A549 (cell line): ENCODE measurements around the gene MT1B. TPM values are rescaled to one million over a fixed set of nuclear protein-coding genes. Genes with fewer than 3 reads are reported as not detected.

Experiments used
- ATAC-seq, 2 experiments: fragments of 200-7000 bp in 1 of 2; fragments of >200 bp in 1 of 2; cut with Nextera tagmentation in 1 of 2; cut with Tn5 transposase in 1 of 2; 3 replicates each; pipeline versions ENCODE4 v1.8.0 to v1.9.1; 2018 to 2020; ENCODE audit warnings: mild to moderate bottlenecking in 1 of 2, moderate library complexity in 1 of 2
- CTCF ChIA-PET: fragments of 300-600 bp; sonication (Branson Sonifier 250); formaldehyde crosslinking; extraction: SDS; loops from one replicate; lab custom pipeline; 2021; ENCODE audit warnings: antibody characterized with exemption, inconsistent platforms; lab: Yijun Ruan, JAX
- POLR2A ChIA-PET: fragments of 350-600 bp; formaldehyde crosslinking; extraction: SDS; loops from one replicate; lab custom pipeline; 2021; ENCODE audit warnings: antibody characterized with exemption, inconsistent platforms; lab: Yijun Ruan, JAX
- DNase-seq, 2 experiments: peaks; one replicate each; pipeline versions ENCODE4 v3.0.0 to v3.0.0-alpha.2; 2011 to 2016; ENCODE audit warnings: low read depth in 1 of 2, low spot score in 1 of 2
- FAIRE-seq: peaks from 2 replicates; lab custom pipeline; 2011; peaks lifted over from hg19 to GRCh38; lab: Jason Lieb, UNC
- H3K27ac ChIP-seq, 2 experiments: fragments of >200 bp; sonication (Bioruptor Twin); formaldehyde crosslinking; 3 replicates each; pipeline ENCODE4 v1.5.1; 2016 to 2017
- H3K4me1 ChIP-seq: fragments of >200 bp; sonication (Bioruptor Twin); formaldehyde crosslinking; 3 replicates; pipeline ENCODE4 v1.6.1; 2016
- H3K4me2 ChIP-seq: fragments of >200 bp; sonication (Bioruptor Twin); formaldehyde crosslinking; 3 replicates; pipeline ENCODE4 v1.6.1; 2016
- H3K4me3 ChIP-seq: fragments of >200 bp; sonication (Bioruptor Twin); formaldehyde crosslinking; 3 replicates; pipeline ENCODE4 v1.5.1; 2016
- H3K9me3 ChIP-seq: fragments of >200 bp; sonication (Bioruptor Twin); formaldehyde crosslinking; 3 replicates; pipeline ENCODE4 v1.6.1; 2016
- CBX2 ChIP-seq: fragments of 200-600 bp; sonication (generic); IDR thresholded peaks from 2 replicates; pipeline ENCODE4 v1.6.1; 2016; ENCODE audit warnings: low read depth, mild to moderate bottlenecking, borderline replicate concordance
- CHD2 ChIP-seq: fragments of 150-350 bp; IDR thresholded peaks from 2 replicates; pipeline ENCODE4 v1.6.1; 2014; ENCODE audit warnings: low read length; ENCODE audit not compliant: partially characterized antibody
- CHD4 ChIP-seq: fragments of 200-600 bp; sonication (generic); IDR thresholded peaks from 2 replicates; pipeline ENCODE4 v1.6.1; 2016; ENCODE audit warnings: antibody characterized with exemption, mild to moderate bottlenecking, borderline replicate concordance
- EHMT2 ChIP-seq: fragments of 200-600 bp; sonication (generic); IDR thresholded peaks from 2 replicates; pipeline ENCODE4 v1.6.1; 2016; ENCODE audit warnings: antibody characterized with exemption, low read depth, mild to moderate bottlenecking, moderate library complexity
- ESRRA ChIP-seq: fragments of 150-350 bp; IDR thresholded peaks from 2 replicates; pipeline ENCODE4 v1.6.1; 2014; ENCODE audit warnings: mild to moderate bottlenecking, low read length, borderline replicate concordance
- FOXS1 ChIP-seq: fragments of 250-450 bp; sonication (Bioruptor Pico); IDR thresholded peaks from 2 replicates; pipeline ENCODE4 v1.5.0; 2020; ENCODE audit warnings: mild to moderate bottlenecking, moderate library complexity
- HDAC2 ChIP-seq: fragments of 200-600 bp; sonication (generic); IDR thresholded peaks from 2 replicates; pipeline ENCODE4 v1.6.1; 2016
- HEYL ChIP-seq: fragments of 250-450 bp; sonication (Bioruptor Pico); IDR thresholded peaks from 2 replicates; pipeline ENCODE4 v1.8.0; 2021; ENCODE audit warnings: mild to moderate bottlenecking, moderate library complexity
- HOXB13 ChIP-seq: fragments of 250-450 bp; sonication (Bioruptor Pico); IDR thresholded peaks from 2 replicates; pipeline ENCODE4 v1.5.0; 2020; ENCODE audit warnings: low read depth, mild to moderate bottlenecking, moderate library complexity
- JUN ChIP-seq, 2 experiments: fragments of >200 bp; sonication (Bioruptor Twin); formaldehyde crosslinking; IDR thresholded peaks; 2 replicates in 1 of 2; 3 replicates in 1 of 2; pipeline ENCODE4 v1.6.1; 2016 to 2017
- JUNB ChIP-seq: fragments of >200 bp; sonication (Bioruptor Twin); formaldehyde crosslinking; IDR thresholded peaks from 2 replicates; pipeline ENCODE4 v1.6.1; 2016
- KDM5A ChIP-seq: fragments of 200-600 bp; sonication (generic); IDR thresholded peaks from 2 replicates; pipeline ENCODE4 v1.6.1; 2016; ENCODE audit warnings: antibody characterized with exemption, mild to moderate bottlenecking
- RAD21 ChIP-seq, 2 experiments: fragments of >200 bp in 1 of 2; sonication (Bioruptor Twin) in 1 of 2; formaldehyde crosslinking in 1 of 2; IDR thresholded peaks in 1 of 2; conservative IDR thresholded peaks in 1 of 2; 2 replicates in 1 of 2; 3 replicates in 1 of 2; pipeline ENCODE4 v1.6.1; 2012 to 2018; ENCODE audit warnings: inconsistent platforms in 1 of 2
- RARB ChIP-seq: fragments of 250-450 bp; sonication (Bioruptor Pico); IDR thresholded peaks from 2 replicates; pipeline ENCODE4 v1.8.0; 2021; ENCODE audit warnings: mild to moderate bottlenecking, moderate library complexity
- RCOR1 ChIP-seq: fragments of 150-350 bp; IDR thresholded peaks from 2 replicates; pipeline ENCODE4 v1.6.1; 2014; ENCODE audit warnings: antibody characterized with exemption, low read length, low read depth
- RNF2 ChIP-seq: fragments of 200-600 bp; sonication (generic); IDR thresholded peaks from 2 replicates; pipeline ENCODE4 v1.6.1; 2016; ENCODE audit warnings: low read depth, mild to moderate bottlenecking, antibody characterized with exemption, moderate library complexity, borderline replicate concordance
- SMC3 ChIP-seq: fragments of >200 bp; sonication (Bioruptor Twin); formaldehyde crosslinking; IDR thresholded peaks from 3 replicates; pipeline ENCODE4 v1.6.1; 2018; ENCODE audit warnings: inconsistent platforms
- TFCP2L1 ChIP-seq: fragments of 250-450 bp; sonication (Bioruptor Pico); IDR thresholded peaks from 2 replicates; pipeline ENCODE4 v1.5.0; 2021; ENCODE audit warnings: mild to moderate bottlenecking
- ZFP36 ChIP-seq: fragments of 450-650 bp; IDR thresholded peaks from 2 replicates; pipeline ENCODE4 v1.6.1; 2014; ENCODE audit warnings: borderline replicate concordance; ENCODE audit not compliant: partially characterized antibody
- WGBS: methylation state at CpG from one replicate; pipeline ENCODE4 v1.1.6; 2017; ENCODE audit errors: missing lambda C conversion rate; 5-methylcytosine and 5-hydroxymethylcytosine counted together
- polyA plus RNA-seq, 4 experiments: library from polyadenylated mRNA; depleted of rRNA in 3 of 4; stranded (reverse); fragments of >200 nt; fragmentation: RNase III in 1 of 4; extraction: RNeasy Plus Mini Kit Qiagen cat#74134 plus additional on column Dnase treatment in 1 of 4; gene quantifications; 2 replicates in 3 of 4; 3 replicates in 1 of 4; pipeline ENCODE4 v1.2.3, GENCODE V29; 2011 to 2017
- TF ChIP-seq, protein P1 (sequence below): fragments of >200 bp; sonication (Bioruptor Twin); formaldehyde crosslinking; IDR thresholded peaks from 3 replicates; pipeline ENCODE4 v1.5.1; 2016
- TF ChIP-seq, protein P2 (sequence below): fragments of >200 bp; sonication (Bioruptor Twin); formaldehyde crosslinking; IDR thresholded peaks from 2 replicates; pipeline ENCODE4 v1.6.1; 2016
- TF ChIP-seq, protein P3 (sequence below): IDR thresholded peaks from 2 replicates; pipeline ENCODE4 v1.6.1; 2012
- TF ChIP-seq, protein P4 (sequence below): IDR thresholded peaks from 2 replicates; pipeline ENCODE4 v1.6.1; 2012; ENCODE audit warnings: low read depth, borderline replicate concordance

Gene MT1B
- polyA plus RNA-seq, 2 of the 4 experiments (the other 2 are of a cell fraction), result not detected

DNA sequence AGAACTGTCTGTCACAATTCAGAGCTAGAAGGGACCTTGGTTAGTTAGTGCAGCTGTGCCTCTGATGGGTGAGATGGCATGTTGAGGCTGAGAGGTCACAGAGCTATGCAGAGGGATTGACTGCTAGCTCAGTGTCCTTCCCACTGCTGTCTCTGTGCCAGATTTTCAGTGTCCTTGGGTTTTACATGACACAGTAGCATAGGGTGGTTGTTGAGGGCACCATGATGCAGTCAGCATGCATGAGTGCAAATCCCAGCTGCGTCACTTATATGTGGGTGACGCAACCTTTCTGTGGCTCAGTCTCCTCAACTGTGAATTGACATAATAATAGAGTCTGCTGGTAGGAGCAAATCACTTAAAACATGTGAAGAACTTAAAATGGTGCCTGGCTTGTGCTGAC, 10.5 kb upstream of the MT1B start:
- Histone ChIP-seq H3K9me3 (no peaks in the 10 kb centered on the region), H3K4me3 (no peak overlapping the region), H3K4me2 (no peak overlapping the region), H3K4me1 (peaks cover 10% of the 10 kb centered on the region; the same call in 2 of the 3 replicates), H3K27ac (no peak overlapping the region)
- POLR2A ChIA-PET, result no interaction called here
- DNase-seq (no peak), FAIRE-seq (no peak), ATAC-seq (no peak)
- CTCF ChIA-PET, result interaction anchor here (7.2 to 25.6 kb wide), 2 partner anchors 32 to 61 kb away, joined by 36 to 340 read pairs; partner anchors contain the start of gene MT2A
- TF ChIP-seq ZFP36 (no peak), RNF2 (no peak), JUNB (no peak), RCOR1 (no peak), KDM5A (no peak)
- 100% methylated on average over 2 of the region's 2 CpGs for WGBS

DNA sequence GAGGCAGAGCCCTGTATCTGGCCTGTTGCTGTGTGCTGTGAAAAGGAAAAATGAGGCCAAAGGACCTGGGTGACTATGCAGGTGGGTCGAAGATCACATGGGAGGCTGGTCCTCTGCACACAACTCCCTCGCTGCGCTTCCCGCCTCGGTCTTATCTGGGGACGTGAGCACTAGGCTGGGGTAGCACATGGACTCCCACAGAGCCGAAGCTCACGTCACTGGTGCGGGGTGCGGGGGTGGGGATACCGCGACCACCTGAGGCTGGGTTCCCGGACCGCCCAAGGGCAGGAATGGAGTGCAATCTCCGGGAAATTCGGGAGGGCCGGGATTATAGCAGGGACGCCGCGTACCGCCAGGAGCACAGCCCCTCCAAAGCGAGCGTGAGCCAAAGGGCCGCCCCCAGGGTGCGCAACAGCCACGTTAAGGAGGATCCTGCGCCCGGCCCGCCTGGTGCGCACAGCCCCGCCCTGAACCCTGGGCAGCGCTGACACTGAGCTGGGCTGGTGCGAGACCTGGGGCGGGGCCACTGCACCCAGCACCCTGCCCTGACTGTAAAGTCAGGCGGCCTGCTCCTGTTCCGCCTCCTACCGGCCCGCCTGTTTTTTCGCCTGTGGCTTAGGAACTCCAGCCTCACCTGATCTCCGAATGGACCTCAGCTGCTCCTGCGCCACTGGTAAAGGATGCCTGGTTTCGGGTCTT, 8.5 kb upstream of the MT1B start:
- H3K27ac ChIP-seq, result peak overlapping the region; percentile 72 to 90
- no peak for FAIRE-seq
- 30% methylated on average over 16 of the region's 42 CpGs for WGBS
- no peaks in the 10 kb centered on the region for H3K9me3 ChIP-seq
- peak overlapping the region; percentile 38 for H3K4me3 ChIP-seq
- TF ChIP-seq, protein P1, sequence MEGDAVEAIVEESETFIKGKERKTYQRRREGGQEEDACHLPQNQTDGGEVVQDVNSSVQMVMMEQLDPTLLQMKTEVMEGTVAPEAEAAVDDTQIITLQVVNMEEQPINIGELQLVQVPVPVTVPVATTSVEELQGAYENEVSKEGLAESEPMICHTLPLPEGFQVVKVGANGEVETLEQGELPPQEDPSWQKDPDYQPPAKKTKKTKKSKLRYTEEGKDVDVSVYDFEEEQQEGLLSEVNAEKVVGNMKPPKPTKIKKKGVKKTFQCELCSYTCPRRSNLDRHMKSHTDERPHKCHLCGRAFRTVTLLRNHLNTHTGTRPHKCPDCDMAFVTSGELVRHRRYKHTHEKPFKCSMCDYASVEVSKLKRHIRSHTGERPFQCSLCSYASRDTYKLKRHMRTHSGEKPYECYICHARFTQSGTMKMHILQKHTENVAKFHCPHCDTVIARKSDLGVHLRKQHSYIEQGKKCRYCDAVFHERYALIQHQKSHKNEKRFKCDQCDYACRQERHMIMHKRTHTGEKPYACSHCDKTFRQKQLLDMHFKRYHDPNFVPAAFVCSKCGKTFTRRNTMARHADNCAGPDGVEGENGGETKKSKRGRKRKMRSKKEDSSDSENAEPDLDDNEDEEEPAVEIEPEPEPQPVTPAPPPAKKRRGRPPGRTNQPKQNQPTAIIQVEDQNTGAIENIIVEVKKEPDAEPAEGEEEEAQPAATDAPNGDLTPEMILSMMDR, result peak; percentile 51
- TF ChIP-seq JUN (IDR thresholded peaks at IDR 0.05) (peak in 1 of 2 experiments; percentile 18; a peak in 1 of 5 replicates), CHD4 (no peak), RNF2 (no peak), TFCP2L1 (0 out of 2 replicates have a peak, but pooled peaks have one; percentile 40), RARB (CRISPR knock-in tag) (no peak), ESRRA (no peak), HOXB13 (CRISPR knock-in tag) (no peak), SMC3 (peak; percentile 58), JUNB (no peak), RAD21 (conservative IDR thresholded peaks at IDR 0.05 in 1 of 2, IDR thresholded peaks at IDR 0.05 in 1 of 2) (peak; percentile 60 to 67)
- TF ChIP-seq, protein P2, sequence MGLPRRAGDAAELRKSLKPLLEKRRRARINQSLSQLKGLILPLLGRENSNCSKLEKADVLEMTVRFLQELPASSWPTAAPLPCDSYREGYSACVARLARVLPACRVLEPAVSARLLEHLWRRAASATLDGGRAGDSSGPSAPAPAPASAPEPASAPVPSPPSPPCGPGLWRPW, result no peak
- TF ChIP-seq, protein P3, sequence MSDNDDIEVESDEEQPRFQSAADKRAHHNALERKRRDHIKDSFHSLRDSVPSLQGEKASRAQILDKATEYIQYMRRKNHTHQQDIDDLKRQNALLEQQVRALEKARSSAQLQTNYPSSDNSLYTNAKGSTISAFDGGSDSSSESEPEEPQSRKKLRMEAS, result peak; percentile 50
- TF ChIP-seq, protein P4, sequence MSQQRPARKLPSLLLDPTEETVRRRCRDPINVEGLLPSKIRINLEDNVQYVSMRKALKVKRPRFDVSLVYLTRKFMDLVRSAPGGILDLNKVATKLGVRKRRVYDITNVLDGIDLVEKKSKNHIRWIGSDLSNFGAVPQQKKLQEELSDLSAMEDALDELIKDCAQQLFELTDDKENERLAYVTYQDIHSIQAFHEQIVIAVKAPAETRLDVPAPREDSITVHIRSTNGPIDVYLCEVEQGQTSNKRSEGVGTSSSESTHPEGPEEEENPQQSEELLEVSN, result peak; percentile 57
- H3K4me2 ChIP-seq, result peak overlapping the region; percentile 78
- ATAC-seq, result peak; percentile 97 to 100
- DNase-seq, result peak; percentile 80 to 85
- POLR2A ChIA-PET, result interaction anchor here (0.6 to 2.2 kb wide), 7 partner anchors 12 to 39 kb away, joined by 3 to 33 read pairs (median 4); partner anchors contain the start of genes MT1F, MT1X and MT2A
- CTCF ChIA-PET, result interaction anchor here (0.5 to 25.6 kb wide), 26 partner anchors 8 to 333 kb away, joined by 3 to 340 read pairs (median 4); partner anchors contain the start of genes MT1B, MT1E, MT1G and MT1H
- peaks cover 10% of the 10 kb centered on the region; the same call in 2 of the 3 replicates for H3K4me1 ChIP-seq

DNA sequence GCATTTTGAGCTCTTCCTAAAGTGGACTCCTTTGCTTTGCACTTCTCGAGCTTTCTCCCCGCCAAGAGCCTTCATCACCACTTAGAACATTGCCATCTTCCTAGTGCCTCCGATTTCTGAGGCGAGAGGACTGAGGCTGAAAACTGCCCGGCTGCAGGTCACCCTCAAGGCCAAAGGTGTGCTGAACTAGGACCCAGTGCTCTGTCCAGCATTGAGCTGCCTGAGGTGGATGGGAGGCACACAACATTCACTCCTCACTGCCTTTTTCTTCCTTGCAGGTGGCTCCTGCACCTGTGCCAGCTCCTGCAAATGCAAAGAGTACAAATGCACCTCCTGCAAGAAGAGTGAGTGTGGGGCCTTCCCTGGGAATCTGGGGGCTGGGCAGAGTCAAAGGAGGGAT, 7.9 kb upstream of the MT1B start:
- peak overlapping the region; percentile 38 for H3K4me3 ChIP-seq
- TF ChIP-seq, protein P1, result 0 out of 3 replicates have a peak, but pooled peaks have one; percentile 2
- no peak for TF ChIP-seq SMC3
- TF ChIP-seq EHMT2, result no peak
- no peak for TF ChIP-seq HEYL (CRISPR knock-in tag)
- no peak for TF ChIP-seq CHD2
- TF ChIP-seq HDAC2, result no peak
- no peak for TF ChIP-seq CBX2
- TF ChIP-seq RCOR1, result no peak
- no peak for TF ChIP-seq FOXS1 (CRISPR knock-in tag)
- TF ChIP-seq, all 56 proteins: peak for 1
- FAIRE-seq (no peak), ATAC-seq (no peak), DNase-seq (no peak)
- peak overlapping the region; percentile 72 to 90; a peak in 5 of 6 replicates for H3K27ac ChIP-seq
- ChIA-PET POLR2A (interaction anchor here (0.6 to 2.2 kb wide), 7 partner anchors 13 to 40 kb away, joined by 3 to 33 read pairs (median 4); partner anchors contain the start of genes MT1F, MT1X and MT2A), CTCF (interaction anchor here (0.7 to 25.6 kb wide), 25 partner anchors 9 to 217 kb away, joined by 3 to 340 read pairs (median 4); partner anchors contain the start of genes MT1B, MT1E, MT1G and MT1H)
- WGBS, result 68% methylated on average over 5 of the region's 5 CpGs
- no peaks in the 10 kb centered on the region for H3K9me3 ChIP-seq
- peak overlapping the region; percentile 78 for H3K4me2 ChIP-seq
- peaks cover 7% of the 10 kb centered on the region; the same call in 2 of the 3 replicates for H3K4me1 ChIP-seq
